Sigmoid colon (tissue), 4 donors: ENCODE data around the gene MAGEA4.

Source experiments
- EP300 ChIP-seq, 4 donors: sonication (generic); formaldehyde crosslinking; IDR thresholded peaks; one replicate each; pipeline ENCODE4 v1.6.1; 2017; ENCODE audit warnings: antibody characterized with exemption in 4 of 4
- POLR2A ChIP-seq, 2 donors: fragments of 450-650 bp; IDR thresholded peaks; one replicate each; pipeline ENCODE4 v1.6.1; 2016; ENCODE audit warnings: antibody characterized with exemption in 2 of 2, mild to moderate bottlenecking in 2 of 2, moderate library complexity in 2 of 2
- POLR2AphosphoS5 ChIP-seq, 4 donors: sonication (generic); formaldehyde crosslinking; IDR thresholded peaks; one replicate each; pipeline ENCODE4 v1.6.1; 2017; ENCODE audit warnings: antibody characterized with exemption in 4 of 4
- TF ChIP-seq, protein P1 (sequence below), 4 experiments: fragments of 450-650 bp in 3 of 4; fragments of 200-600 bp in 1 of 4; IDR thresholded peaks; one replicate each; pipeline ENCODE4 v1.5.1; 2016 to 2019; ENCODE audit warnings: antibody characterized with exemption in 4 of 4, mild to moderate bottlenecking in 3 of 4, moderate library complexity in 2 of 4

DNA sequence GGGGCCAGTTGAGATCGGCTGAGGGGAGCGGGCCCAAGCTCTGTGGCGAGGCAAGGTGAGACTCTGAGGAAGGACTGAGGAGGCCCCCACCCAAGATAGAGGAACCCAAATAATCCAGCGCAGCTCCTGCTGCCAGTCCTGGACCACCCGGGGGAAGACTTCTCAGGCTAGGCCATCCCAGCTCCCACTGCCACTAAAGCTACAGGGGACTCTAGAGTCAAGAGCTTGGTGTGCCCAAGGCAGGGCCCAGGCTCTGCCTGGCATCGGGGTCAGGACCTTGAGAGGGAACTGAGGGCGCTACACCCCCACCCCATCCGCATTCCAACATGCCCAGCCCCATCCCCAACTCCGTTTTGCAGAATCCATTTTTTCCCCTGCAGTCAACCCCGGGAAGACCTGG, 8.6 kb downstream of the MAGEA4 start:
- TF ChIP-seq, protein P1, sequence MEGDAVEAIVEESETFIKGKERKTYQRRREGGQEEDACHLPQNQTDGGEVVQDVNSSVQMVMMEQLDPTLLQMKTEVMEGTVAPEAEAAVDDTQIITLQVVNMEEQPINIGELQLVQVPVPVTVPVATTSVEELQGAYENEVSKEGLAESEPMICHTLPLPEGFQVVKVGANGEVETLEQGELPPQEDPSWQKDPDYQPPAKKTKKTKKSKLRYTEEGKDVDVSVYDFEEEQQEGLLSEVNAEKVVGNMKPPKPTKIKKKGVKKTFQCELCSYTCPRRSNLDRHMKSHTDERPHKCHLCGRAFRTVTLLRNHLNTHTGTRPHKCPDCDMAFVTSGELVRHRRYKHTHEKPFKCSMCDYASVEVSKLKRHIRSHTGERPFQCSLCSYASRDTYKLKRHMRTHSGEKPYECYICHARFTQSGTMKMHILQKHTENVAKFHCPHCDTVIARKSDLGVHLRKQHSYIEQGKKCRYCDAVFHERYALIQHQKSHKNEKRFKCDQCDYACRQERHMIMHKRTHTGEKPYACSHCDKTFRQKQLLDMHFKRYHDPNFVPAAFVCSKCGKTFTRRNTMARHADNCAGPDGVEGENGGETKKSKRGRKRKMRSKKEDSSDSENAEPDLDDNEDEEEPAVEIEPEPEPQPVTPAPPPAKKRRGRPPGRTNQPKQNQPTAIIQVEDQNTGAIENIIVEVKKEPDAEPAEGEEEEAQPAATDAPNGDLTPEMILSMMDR (IDR thresholded peaks at IDR 0.05) = no peak
- TF ChIP-seq POLR2A (IDR thresholded peaks at IDR 0.05) = no peak
- no peak for TF ChIP-seq POLR2AphosphoS5 (IDR thresholded peaks at IDR 0.05)
- no peak for TF ChIP-seq EP300 (IDR thresholded peaks at IDR 0.05)
